K562 (cell line): ENCODE results near the gene SERF2. TPM values are rescaled to one million over a fixed set of nuclear protein-coding genes. Genes with fewer than 3 reads are reported as not detected.

Experiments
- CBX8 ChIP-seq: fragments of 200-600 bp; sonication (generic); IDR thresholded peaks from 2 replicates; pipeline ENCODE4 v1.6.1; 2012; ENCODE audit warnings: borderline replicate concordance, mixed run types, low read depth, mild to moderate bottlenecking, moderate library complexity, mixed read lengths, low read length, control low read depth, inconsistent platforms; ENCODE audit not compliant: poor library complexity, severe bottlenecking; ENCODE audit errors: extremely low read depth
- CEBPZ ChIP-seq: fragments of 150-350 bp; IDR thresholded peaks from 2 replicates; pipeline ENCODE4 v1.6.1; 2014; ENCODE audit warnings: low read depth, mild to moderate bottlenecking, low read length, borderline replicate concordance
- DIDO1 ChIP-seq: fragments of 450-650 bp; IDR thresholded peaks from 2 replicates; pipeline ENCODE4 v1.6.1; 2016; ENCODE audit warnings: low read depth, missing biosample characterization, missing genetic modification characterization
- FIP1L1 ChIP-seq: fragments of 200-400 bp; formaldehyde crosslinking; IDR thresholded peaks from 2 replicates; pipeline ENCODE4 v1.6.1; 2018; ENCODE audit warnings: mild to moderate bottlenecking, low read depth, low read length; ENCODE audit not compliant: poor library complexity, severe bottlenecking
- GTF2B ChIP-seq: IDR thresholded peaks from 2 replicates; pipeline ENCODE4 v1.6.1; 2011; ENCODE audit not compliant: insufficient read length; ENCODE audit errors: extremely low read depth
- HDAC2 ChIP-seq: fragments of 450-650 bp; IDR thresholded peaks from 2 replicates; pipeline ENCODE4 v1.6.1; 2016; ENCODE audit warnings: mild to moderate bottlenecking
- L3MBTL2 ChIP-seq: fragments of 450-650 bp; IDR thresholded peaks from 2 replicates; pipeline ENCODE4 v1.6.1; 2016; ENCODE audit warnings: mild to moderate bottlenecking, moderate library complexity
- NCOR1 ChIP-seq: fragments of 450-650 bp; IDR thresholded peaks from 2 replicates; pipeline ENCODE4 v1.6.1; 2016; ENCODE audit warnings: mild to moderate bottlenecking, moderate library complexity
- RFX1 ChIP-seq: fragments of 450-650 bp; IDR thresholded peaks from 2 replicates; pipeline ENCODE4 v1.6.1; 2016; ENCODE audit warnings: mild to moderate bottlenecking, moderate library complexity
- SMARCC2 ChIP-seq: fragments of 450-650 bp; IDR thresholded peaks from 2 replicates; pipeline ENCODE4 v1.6.1; 2017; ENCODE audit warnings: antibody characterized with exemption, moderate library complexity, mild to moderate bottlenecking, low read depth
- TCF3 ChIP-seq: sonication (generic); formaldehyde crosslinking; IDR thresholded peaks from 2 replicates; pipeline ENCODE4 v1.4.0; 2020; ENCODE audit warnings: mild to moderate bottlenecking, missing genetic modification reagents
- ZBTB33 ChIP-seq: sonication (generic); formaldehyde crosslinking; IDR thresholded peaks from 2 replicates; pipeline ENCODE4 v1.8.1; 2023; ENCODE audit warnings: mild to moderate bottlenecking, missing genetic modification reagents
- ZNF121 ChIP-seq: sonication (generic); formaldehyde crosslinking; conservative IDR thresholded peaks from 2 replicates; pipeline ENCODE4 v1.8.0; 2022; ENCODE audit warnings: missing genetic modification reagents
- ZNF134 ChIP-seq: fragments of 250-450 bp; sonication (Bioruptor Pico); conservative IDR thresholded peaks from 2 replicates; pipeline ENCODE4 v1.4.0; 2020
- ZNF224 ChIP-seq: sonication (generic); formaldehyde crosslinking; IDR thresholded peaks from 2 replicates; pipeline ENCODE4 v1.8.0; 2022; ENCODE audit warnings: mild to moderate bottlenecking, missing genetic modification reagents
- ZNF263 ChIP-seq: sonication (generic); formaldehyde crosslinking; IDR thresholded peaks from 2 replicates; pipeline ENCODE4 v1.8.0; 2022; ENCODE audit warnings: mild to moderate bottlenecking, missing genetic modification reagents, borderline replicate concordance
- ZNF586 ChIP-seq: fragments of 450-650 bp; formaldehyde crosslinking; conservative IDR thresholded peaks from 2 replicates; pipeline ENCODE4 v1.4.0; 2020; ENCODE audit warnings: mild to moderate bottlenecking, moderate library complexity
- ZNF696 ChIP-seq: fragments of 250-450 bp; sonication (Bioruptor Pico); conservative IDR thresholded peaks from 2 replicates; pipeline ENCODE4 v1.4.0; 2020; ENCODE audit warnings: mild to moderate bottlenecking, moderate library complexity
- ZNF77 ChIP-seq: fragments of 250-450 bp; sonication (Bioruptor Pico); IDR thresholded peaks from 2 replicates; pipeline ENCODE4 v1.5.0; 2020
- polyA plus RNA-seq, 8 experiments: library from polyadenylated mRNA; depleted of rRNA in 4 of 8; stranded (reverse) in 5 of 8; unstranded in 3 of 8; fragments of >200 nt; fragmentation: Nextera tagmentation in 2 of 8; fragmentation: Illumina TruSeq in 1 of 8; extraction: Ambion mirVana in 2 of 8; extraction: Trizol in 1 of 8; gene quantifications; 2 replicates each; pipeline versions ENCODE4 v1.2.1 to v1.2.3, GENCODE V29; 2011 to 2014; ENCODE audit warnings: inconsistent platforms in 1 of 8, missing spikeins in 1 of 8
- total RNA-seq, 7 experiments: library from RNA; depleted of rRNA in 6 of 7; stranded (reverse); fragments of >200 nt in 6 of 7; fragmentation: Illumina TruSeq in 2 of 7; extraction: Trizol in 2 of 7; gene quantifications; 2 replicates each; pipeline versions ENCODE4 v1.2.1 to v1.2.3, GENCODE V29; 2011 to 2021; ENCODE audit warnings: low replicate concordance in 1 of 7
- TF ChIP-seq, protein P1 (sequence below): fragments of 250-450 bp; sonication (Bioruptor Pico); IDR thresholded peaks from 2 replicates; pipeline ENCODE4 v1.8.0; 2021; ENCODE audit warnings: mild to moderate bottlenecking, moderate library complexity

SERF2 gene
- total and polyA plus RNA-seq, 9 of the 15 experiments (the other 6 are each of a cell fraction or from before 2014, with no cell fraction given): 497 to 3,360 (median 867) TPM

DNA sequence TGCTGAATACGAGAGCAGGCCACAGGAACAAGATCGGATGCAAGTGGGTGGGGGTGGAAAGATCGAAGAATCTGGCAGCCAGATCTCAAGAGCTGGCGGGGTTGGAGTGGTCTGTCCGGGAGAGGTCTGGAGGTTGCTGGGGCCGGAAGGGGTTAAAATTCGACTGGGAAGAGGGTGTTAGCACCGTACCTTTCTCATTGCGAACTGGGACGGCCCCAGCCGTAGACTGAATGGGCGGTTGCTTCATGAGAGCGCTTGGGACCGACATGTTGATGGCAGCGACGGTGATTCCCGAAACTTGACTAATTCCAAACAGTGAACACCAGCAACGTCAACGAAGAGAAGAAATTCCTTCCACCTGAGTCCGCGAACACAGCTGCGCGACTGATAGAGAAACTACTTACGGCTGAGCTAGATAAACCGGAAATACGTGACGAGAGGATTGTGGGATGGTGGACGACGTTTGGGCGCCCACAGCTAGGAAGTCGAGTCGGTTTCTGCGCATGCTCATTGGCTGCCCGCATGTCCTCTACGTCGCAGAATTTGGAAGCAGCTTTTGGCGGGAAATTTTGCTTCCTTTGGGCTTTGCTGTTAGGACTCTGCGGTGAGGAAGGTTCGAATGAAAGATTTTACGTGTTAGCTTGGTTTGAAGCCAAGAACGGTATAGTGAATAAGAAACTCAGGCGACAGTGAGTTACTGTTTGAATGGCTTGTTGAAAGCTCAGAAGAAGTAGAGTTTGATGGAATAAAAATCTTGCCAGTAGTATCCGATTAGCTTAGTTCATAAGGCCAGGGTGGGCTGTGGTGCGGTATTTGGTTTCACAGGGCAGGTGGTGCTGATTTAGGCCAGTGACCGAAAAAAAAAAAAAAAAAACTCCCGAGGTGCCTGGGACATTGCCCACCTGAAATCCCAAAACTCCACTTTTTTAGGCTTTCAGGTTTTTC, 32.5 kb downstream of the SERF2 start, which contains the start of gene MFAP1 (continued):
- peak; percentile 27 for TF ChIP-seq GTF2B
- no peak for TF ChIP-seq ZNF224 (CRISPR knock-in tag)
- TF ChIP-seq ZNF77 (CRISPR knock-in tag): no peak
- peak; percentile 100 for TF ChIP-seq L3MBTL2
- no peak for TF ChIP-seq ZNF696 (CRISPR knock-in tag)
- peak; percentile 51; the same call in 1 of the 2 replicates for TF ChIP-seq ZBTB33 (CRISPR knock-in tag)
- TF ChIP-seq FIP1L1: no peak
- TF ChIP-seq DIDO1 (tag): no peak; the same call in 1 of the 2 replicates
- TF ChIP-seq CBX8: no peak
- no peak for TF ChIP-seq CEBPZ
- no peak for TF ChIP-seq ZNF134 (CRISPR knock-in tag)
- no peak for TF ChIP-seq RFX1
- no peak; the same call in 1 of the 2 replicates for TF ChIP-seq SMARCC2
- TF ChIP-seq ZNF263 (CRISPR knock-in tag): no peak
- no peak; the same call in 1 of the 2 replicates for TF ChIP-seq NCOR1
- no peak for TF ChIP-seq ZNF121 (CRISPR knock-in tag)
- TF ChIP-seq, protein P1, sequence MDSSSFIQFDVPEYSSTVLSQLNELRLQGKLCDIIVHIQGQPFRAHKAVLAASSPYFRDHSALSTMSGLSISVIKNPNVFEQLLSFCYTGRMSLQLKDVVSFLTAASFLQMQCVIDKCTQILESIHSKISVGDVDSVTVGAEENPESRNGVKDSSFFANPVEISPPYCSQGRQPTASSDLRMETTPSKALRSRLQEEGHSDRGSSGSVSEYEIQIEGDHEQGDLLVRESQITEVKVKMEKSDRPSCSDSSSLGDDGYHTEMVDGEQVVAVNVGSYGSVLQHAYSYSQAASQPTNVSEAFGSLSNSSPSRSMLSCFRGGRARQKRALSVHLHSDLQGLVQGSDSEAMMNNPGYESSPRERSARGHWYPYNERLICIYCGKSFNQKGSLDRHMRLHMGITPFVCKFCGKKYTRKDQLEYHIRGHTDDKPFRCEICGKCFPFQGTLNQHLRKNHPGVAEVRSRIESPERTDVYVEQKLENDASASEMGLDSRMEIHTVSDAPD (CRISPR knock-in tag): 0 out of 2 replicates have a peak, but pooled peaks have one; percentile 30
- peak; percentile 42; the same call in 1 of the 2 replicates for TF ChIP-seq TCF3 (CRISPR knock-in tag)
- TF ChIP-seq HDAC2: peak; percentile 87
- no peak for TF ChIP-seq ZNF586 (CRISPR knock-in tag)
